ENCODE results near the gene YPEL2.

The YPEL2 gene

DNA sequence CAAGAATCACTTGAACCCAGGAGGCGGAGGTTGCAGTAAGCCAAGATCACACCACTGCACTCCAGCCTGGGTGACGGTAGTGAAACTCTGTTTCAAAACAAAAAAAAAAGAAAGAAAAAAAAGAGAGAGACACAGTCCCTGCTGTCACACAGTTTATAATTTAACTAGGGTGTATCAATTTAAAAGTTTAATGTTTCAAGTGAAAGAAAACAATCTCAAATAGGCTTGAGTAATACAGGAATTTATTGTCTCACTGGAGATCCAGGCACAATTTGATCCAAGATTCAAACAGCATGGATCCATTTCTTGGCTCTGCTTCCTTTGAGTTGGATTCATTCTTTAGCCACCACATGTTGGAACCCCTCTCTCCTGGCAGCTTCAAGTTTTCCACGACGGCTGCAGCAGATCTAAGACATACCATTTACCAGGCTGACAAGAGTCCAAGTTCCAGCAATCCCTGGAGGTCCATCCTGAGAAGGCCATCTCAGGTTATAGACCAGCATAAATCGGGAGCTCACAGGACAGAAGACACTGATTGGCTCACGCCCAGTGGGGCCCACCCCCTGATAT is 97.5 kb downstream of the YPEL2 start:
- no peak for TF ChIP-seq ZFX (IDR thresholded peaks at IDR 0.05)
- TF ChIP-seq, protein P1, sequence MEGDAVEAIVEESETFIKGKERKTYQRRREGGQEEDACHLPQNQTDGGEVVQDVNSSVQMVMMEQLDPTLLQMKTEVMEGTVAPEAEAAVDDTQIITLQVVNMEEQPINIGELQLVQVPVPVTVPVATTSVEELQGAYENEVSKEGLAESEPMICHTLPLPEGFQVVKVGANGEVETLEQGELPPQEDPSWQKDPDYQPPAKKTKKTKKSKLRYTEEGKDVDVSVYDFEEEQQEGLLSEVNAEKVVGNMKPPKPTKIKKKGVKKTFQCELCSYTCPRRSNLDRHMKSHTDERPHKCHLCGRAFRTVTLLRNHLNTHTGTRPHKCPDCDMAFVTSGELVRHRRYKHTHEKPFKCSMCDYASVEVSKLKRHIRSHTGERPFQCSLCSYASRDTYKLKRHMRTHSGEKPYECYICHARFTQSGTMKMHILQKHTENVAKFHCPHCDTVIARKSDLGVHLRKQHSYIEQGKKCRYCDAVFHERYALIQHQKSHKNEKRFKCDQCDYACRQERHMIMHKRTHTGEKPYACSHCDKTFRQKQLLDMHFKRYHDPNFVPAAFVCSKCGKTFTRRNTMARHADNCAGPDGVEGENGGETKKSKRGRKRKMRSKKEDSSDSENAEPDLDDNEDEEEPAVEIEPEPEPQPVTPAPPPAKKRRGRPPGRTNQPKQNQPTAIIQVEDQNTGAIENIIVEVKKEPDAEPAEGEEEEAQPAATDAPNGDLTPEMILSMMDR (conservative IDR thresholded peaks at IDR 0.05): no peak
- no peak overlapping the region for H3K27ac ChIP-seq

DNA sequence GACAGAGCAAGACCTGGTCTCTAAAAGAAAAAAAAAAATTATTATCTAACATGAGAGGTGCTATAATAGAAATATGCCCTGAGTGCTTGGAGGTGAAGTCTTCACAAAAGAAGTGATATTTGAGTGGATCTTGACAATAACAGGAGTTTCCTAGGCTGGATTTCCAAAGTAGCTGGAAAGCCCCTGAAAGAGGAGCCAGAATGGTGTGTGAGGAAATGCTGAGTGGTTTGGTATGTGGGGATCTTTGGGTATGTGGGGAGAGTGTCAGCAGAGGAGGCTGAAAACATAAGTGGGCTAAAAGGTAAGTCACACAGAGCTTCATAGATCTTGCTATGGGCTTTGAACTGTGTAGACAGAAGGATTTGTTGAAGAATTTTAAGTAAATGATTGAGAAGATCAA is 100.1 kb downstream of the YPEL2 start:
- H3K27ac ChIP-seq: no peak overlapping the region
- TF ChIP-seq, protein P1 (conservative IDR thresholded peaks at IDR 0.05): no peak
- no peak for TF ChIP-seq ZFX (IDR thresholded peaks at IDR 0.05)

DNA sequence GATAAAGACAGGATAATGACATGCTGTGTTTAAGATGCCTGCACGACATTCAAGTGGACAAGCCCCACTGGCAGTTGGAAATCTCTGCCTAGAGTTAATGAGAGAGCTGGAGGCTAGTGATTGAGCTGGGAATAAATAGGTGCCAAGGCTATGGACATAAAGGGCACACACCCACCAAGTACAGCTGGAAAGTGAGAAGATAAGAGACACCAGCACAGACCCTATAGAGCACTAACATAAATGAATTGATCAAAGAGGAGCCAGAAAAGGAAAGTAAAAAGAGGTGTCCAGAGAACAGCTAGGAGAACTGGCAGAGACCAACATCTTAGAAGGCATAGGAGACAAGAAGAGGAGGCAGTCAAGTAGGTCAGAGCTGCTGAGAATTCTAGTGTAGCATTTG is 101.2 kb downstream of the YPEL2 start:
- no peak overlapping the region for H3K27ac ChIP-seq
- TF ChIP-seq, protein P1 (conservative IDR thresholded peaks at IDR 0.05): no peak
- TF ChIP-seq ZFX (IDR thresholded peaks at IDR 0.05): no peak

DNA sequence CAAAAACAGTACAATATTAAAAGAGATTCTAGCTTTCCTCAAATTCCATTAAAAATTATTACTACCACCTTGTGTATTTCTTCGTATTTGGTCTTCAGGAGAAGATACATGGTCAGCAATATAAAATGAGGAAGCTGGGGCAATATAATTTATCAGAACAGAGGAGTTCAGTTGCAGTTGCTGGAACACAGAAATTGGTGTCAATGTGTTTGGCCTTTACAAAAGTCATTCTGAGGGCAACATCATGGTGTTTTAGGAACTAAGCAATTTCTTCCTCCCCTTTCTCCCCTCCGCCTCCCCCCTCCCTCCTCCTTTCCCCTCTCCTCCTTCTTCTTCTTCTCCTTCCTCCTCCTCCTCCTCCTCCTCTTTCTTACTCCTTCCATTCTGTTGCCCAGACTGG is 102.1 kb downstream of the YPEL2 start:
- no peak for TF ChIP-seq ZFX (IDR thresholded peaks at IDR 0.05)
- TF ChIP-seq, protein P1 (conservative IDR thresholded peaks at IDR 0.05): no peak

DNA sequence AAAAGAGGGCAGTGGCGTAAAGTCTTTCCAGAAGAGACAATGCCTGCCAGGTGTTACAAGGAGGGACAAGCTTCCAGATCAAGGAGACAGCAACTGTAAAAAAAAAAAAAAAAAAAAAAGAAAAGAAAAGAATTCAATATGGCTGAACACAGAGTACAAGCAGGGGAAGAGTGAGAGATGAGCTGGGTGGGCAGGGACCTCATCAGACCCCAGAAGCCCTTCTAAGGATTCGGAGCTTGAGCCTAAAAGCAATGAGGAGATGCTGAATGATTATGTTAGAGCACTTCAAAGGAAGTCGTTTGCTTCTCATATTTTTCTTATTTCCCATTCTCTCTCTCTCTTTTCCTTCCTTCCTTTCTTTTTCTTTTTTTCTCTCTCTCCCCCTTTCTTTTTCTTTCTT is 103.0 kb downstream of the YPEL2 start:
- H3K27ac ChIP-seq: no peak overlapping the region
- TF ChIP-seq ZFX (IDR thresholded peaks at IDR 0.05): no peak
- TF ChIP-seq, protein P1 (conservative IDR thresholded peaks at IDR 0.05): no peak

More for the DNA sequence above, 102.1 kb downstream of the YPEL2 start:
- no peak overlapping the region for H3K27ac ChIP-seq

DNA sequence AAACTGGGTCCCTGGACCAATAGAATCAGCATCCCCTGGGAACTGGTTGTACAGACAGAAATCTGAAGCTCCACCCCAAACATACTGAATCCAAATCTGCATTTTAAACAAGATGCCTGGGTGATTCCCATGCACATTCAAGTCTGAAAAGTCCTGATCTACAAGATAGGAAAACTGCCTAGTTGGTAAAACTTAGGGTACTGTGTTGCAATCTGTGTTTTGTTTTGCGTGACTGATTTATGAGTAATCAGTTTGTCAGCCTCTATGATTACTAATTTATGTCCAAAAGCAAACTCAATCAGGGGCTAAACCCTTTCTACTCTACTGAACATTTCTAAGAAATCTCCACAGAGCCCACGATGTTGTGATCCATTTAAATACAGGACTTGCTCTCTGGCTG is 103.8 kb downstream of the YPEL2 start:
- no peak for TF ChIP-seq ZFX (IDR thresholded peaks at IDR 0.05)
- H3K27ac ChIP-seq: no peak overlapping the region

DNA sequence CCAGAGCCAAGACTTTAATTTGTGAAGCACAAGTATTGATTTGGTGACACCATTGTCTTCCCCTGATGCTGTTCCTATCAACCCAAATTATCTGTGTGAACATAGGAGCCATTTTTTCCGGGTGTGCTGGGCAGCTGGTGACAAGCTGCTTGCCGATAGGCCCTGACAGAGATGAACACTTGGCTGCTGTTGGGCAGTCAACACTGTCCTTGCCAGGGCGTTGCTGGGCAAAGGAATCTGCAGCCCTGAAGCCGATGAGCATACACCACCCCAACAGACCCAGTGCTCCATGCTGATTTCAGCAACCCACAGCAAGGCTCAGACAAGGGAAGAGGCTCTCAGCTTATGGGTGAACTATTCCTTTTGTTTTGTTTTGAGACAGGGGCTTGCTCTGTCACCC is 105.4 kb downstream of the YPEL2 start:
- TF ChIP-seq, protein P1 (conservative IDR thresholded peaks at IDR 0.05): no peak
- TF ChIP-seq ZFX (IDR thresholded peaks at IDR 0.05): no peak
- H3K27ac ChIP-seq: no peak overlapping the region

DNA sequence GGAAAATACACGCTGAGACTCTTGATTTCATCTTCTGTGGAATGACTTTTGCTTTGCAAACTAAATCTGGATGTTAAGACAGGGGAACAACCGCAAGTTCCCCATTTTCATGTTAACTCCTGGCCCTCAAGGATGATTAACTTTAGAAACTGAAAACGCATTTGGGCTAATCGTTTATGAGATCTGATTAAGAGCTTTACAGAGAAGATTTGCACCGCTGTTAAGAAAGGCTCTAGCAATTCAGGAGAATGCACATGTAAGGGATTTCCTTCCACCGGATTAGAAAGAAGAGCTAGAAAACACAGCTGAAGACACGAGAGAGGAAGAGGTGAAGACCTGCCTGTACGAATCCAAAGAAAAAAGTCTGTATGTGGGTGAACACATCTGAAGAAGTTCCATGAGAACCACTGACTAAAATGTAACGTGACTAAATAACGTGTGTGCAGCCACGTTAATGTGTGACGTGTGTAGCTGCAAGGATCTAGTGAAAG is 106.4 kb downstream of the YPEL2 start:
- no peak for TF ChIP-seq ZFX (IDR thresholded peaks at IDR 0.05)
- TF ChIP-seq, protein P1 (conservative IDR thresholded peaks at IDR 0.05): no peak
- H3K27ac ChIP-seq: no peak overlapping the region
